Measurements from ENCODE around the gene WWOX.

DNA sequence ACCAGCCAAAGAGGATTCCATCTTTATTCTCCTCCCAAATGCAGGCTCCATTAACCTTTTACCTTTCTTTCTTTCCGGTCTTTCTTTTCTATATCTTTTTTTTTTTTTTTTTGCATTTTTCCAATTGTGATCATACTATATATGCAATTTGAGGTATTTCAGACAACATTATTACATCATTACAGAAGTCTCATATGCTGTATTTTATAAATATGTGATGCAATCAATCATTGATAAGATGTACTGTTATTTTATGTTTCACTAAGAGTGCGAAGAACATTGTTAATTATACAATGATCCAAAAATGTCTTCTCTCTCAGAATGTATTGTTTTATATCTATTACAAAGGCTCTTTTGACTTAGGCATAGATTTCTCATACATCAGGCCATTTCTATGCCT is 683.1 kb downstream of the WWOX start:
- TF ChIP-seq, protein P1, sequence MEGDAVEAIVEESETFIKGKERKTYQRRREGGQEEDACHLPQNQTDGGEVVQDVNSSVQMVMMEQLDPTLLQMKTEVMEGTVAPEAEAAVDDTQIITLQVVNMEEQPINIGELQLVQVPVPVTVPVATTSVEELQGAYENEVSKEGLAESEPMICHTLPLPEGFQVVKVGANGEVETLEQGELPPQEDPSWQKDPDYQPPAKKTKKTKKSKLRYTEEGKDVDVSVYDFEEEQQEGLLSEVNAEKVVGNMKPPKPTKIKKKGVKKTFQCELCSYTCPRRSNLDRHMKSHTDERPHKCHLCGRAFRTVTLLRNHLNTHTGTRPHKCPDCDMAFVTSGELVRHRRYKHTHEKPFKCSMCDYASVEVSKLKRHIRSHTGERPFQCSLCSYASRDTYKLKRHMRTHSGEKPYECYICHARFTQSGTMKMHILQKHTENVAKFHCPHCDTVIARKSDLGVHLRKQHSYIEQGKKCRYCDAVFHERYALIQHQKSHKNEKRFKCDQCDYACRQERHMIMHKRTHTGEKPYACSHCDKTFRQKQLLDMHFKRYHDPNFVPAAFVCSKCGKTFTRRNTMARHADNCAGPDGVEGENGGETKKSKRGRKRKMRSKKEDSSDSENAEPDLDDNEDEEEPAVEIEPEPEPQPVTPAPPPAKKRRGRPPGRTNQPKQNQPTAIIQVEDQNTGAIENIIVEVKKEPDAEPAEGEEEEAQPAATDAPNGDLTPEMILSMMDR (IDR thresholded peaks at IDR 0.05), result no peak
- TF ChIP-seq POLR2A (IDR thresholded peaks at IDR 0.05), result no peak

Measured in right lobe of liver (tissue), 4 donors.